ENCODE results near the gene SLC6A13. TPM values are rescaled to one million over a fixed set of nuclear protein-coding genes. Genes with fewer than 3 reads are reported as not detected.

SLC6A13 gene
- total and polyA plus RNA-seq, 10 of the 15 experiments (the other 5 are each of a cell fraction or from before 2014, with no cell fraction given), result 0.18 to 1.2 (median 0.20) TPM; not detected in 3

DNA sequence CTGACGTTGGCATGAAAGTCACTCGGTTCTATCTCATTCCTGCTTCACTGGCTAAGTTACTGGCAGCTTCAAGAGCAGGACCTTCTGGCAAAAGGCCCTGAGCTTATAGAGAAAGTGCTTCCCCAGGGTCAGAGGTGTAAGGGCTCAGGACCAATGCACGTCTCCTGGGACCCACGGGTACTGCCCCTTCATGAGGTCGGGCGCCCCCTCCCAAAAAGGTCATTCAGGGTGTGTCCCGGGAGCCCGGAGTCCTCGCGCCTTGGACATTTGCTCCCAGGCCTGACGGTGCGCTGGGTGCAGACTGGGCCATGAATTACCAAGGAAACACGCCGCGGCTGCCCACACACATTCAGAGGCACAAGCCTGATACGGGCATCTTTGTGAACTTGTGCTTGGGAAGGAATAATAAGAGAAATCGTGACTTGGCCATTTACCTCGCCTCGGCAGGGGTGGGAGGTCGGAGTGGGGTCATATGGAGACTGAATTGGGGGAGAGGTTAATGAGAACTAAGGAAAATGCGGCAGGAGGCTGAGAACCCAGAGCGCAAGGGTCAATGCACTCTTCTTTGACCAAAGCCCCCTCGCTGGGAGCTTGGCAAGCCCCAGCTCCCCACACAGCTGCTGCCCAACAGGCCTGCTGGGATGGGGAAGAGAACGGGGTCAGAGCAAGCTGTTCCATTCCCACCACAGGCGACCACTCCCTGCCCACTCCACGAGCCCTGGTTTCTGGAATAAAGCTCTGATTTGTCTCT, 33.0 kb downstream of the SLC6A13 start:
- Histone ChIP-seq H4K20me1 (ENCODE audit: control insufficient read depth, insufficient read depth) (no peaks in the 10 kb centered on the region; the same call in 1 of the 2 replicates), H3K9me3 (replicated peaks; ENCODE audit: control insufficient read depth, insufficient read depth, low read length) (no peaks in the 10 kb centered on the region), H3K27ac (ENCODE audit: control insufficient read depth, insufficient read depth) (no peak overlapping the region), H3K4me1 (ENCODE audit: control insufficient read depth, insufficient read depth, low read length) (no peaks in the 10 kb centered on the region), H3K4me2 (ENCODE audit: control insufficient read depth, insufficient read depth) (no peak overlapping the region), H3K9ac (ENCODE audit: control insufficient read depth, insufficient read depth, low read length) (no peak overlapping the region), H3K79me2 (ENCODE audit: control insufficient read depth, insufficient read depth, low read length) (no peaks in the 10 kb centered on the region), H3K4me3 (no peak overlapping the region), H2AFZ (ENCODE audit: control insufficient read depth, low read depth, low read length) (no peak overlapping the region), H3K27me3 (replicated peaks in 1 of 2; ENCODE audit: control insufficient read depth in 2 of 2, insufficient read depth in 2 of 2, low read length in 1 of 2) (peaks cover 0 to 4% of the 10 kb centered on the region in 2 experiments), H3K36me3 (ENCODE audit: control insufficient read depth in 2 of 2, insufficient read depth in 2 of 2, low read length in 1 of 2) (no peaks in the 10 kb centered on the region)
- RAD21 ChIA-PET (ENCODE audit: unreplicated experiment), result no interaction called here
- 42% methylated on average over 25 of the region's 26 CpGs for WGBS (ENCODE audit: insufficient coverage, insufficient replicate concordance, low lambda C conversion rate, missing lambda C conversion rate)
- in situ Hi-C loops (cut with MboI) (no loop called here), intact Hi-C loops (cut with micrococcal nuclease; ENCODE audit: unreplicated experiment) (no loop called here)
- SMC1A ChIA-PET (ENCODE audit: uncharacterized antibody, unreplicated experiment), result no interaction called here
- FAIRE-seq (no peak), DNase-seq (ENCODE audit: low read depth, low spot score) (no peak), ATAC-seq (no peak)
- TF ChIP-seq, protein P1, sequence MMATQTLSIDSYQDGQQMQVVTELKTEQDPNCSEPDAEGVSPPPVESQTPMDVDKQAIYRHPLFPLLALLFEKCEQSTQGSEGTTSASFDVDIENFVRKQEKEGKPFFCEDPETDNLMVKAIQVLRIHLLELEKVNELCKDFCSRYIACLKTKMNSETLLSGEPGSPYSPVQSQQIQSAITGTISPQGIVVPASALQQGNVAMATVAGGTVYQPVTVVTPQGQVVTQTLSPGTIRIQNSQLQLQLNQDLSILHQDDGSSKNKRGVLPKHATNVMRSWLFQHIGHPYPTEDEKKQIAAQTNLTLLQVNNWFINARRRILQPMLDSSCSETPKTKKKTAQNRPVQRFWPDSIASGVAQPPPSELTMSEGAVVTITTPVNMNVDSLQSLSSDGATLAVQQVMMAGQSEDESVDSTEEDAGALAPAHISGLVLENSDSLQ (IDR thresholded peaks at IDR 0.05), result no peak
- TF ChIP-seq ETV6 (conservative IDR thresholded peaks at IDR 0.05 in 1 of 2, IDR thresholded peaks at IDR 0.05 in 1 of 2; ENCODE audit: borderline replicate concordance in 1 of 2, low read depth in 1 of 2), result no peak
- TF ChIP-seq CHD4 (IDR thresholded peaks at IDR 0.05), result no peak
- TF ChIP-seq, protein P2, sequence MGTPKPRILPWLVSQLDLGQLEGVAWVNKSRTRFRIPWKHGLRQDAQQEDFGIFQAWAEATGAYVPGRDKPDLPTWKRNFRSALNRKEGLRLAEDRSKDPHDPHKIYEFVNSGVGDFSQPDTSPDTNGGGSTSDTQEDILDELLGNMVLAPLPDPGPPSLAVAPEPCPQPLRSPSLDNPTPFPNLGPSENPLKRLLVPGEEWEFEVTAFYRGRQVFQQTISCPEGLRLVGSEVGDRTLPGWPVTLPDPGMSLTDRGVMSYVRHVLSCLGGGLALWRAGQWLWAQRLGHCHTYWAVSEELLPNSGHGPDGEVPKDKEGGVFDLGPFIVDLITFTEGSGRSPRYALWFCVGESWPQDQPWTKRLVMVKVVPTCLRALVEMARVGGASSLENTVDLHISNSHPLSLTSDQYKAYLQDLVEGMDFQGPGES (IDR thresholded peaks at IDR 0.05), result no peak
- no peak for TF ChIP-seq STAT1 (conservative IDR thresholded peaks at IDR 0.05)
- no peak for TF ChIP-seq POLR2A (IDR thresholded peaks at IDR 0.05; ENCODE audit: low read depth, low read length)
- POLR2A ChIA-PET, result no interaction called here
- CTCF ChIA-PET, result no interaction called here
- no TSS peak for BruUV-seq (replicated peaks)
